22Rv1 (cell line): ENCODE data around the gene ARHGAP6.

Experiments
- H3K27ac ChIP-seq: fragments of 450-650 bp; 2 replicates; pipeline ENCODE4 v1.5.1; 2017
- CTCF ChIP-seq: fragments of 450-650 bp; IDR thresholded peaks from 2 replicates; pipeline ENCODE4 v1.5.1; 2017; ENCODE audit warnings: mild to moderate bottlenecking
- ZFX ChIP-seq: fragments of 450-650 bp; IDR thresholded peaks from 2 replicates; pipeline ENCODE4 v1.6.1; 2017; ENCODE audit warnings: antibody characterized with exemption, borderline replicate concordance

The ARHGAP6 gene

GRCh38 chrX:11406109-11406765 lies 259.5 kb downstream of the ARHGAP6 start:
- no peak overlapping the region for H3K27ac ChIP-seq

GRCh38 chrX:11403631-11404030 lies 262.1 kb downstream of the ARHGAP6 start:
- H3K27ac ChIP-seq = no peak overlapping the region
- TF ChIP-seq ZFX (no peak), CTCF (no peak)

More at GRCh38 chrX:11406109-11406765, 259.5 kb downstream of the ARHGAP6 start:
- TF ChIP-seq CTCF = no peak
- TF ChIP-seq ZFX = no peak

GRCh38 chrX:11401966-11402365 lies 263.8 kb downstream of the ARHGAP6 start:
- TF ChIP-seq ZFX (no peak), CTCF (no peak)
- H3K27ac ChIP-seq = no peak overlapping the region

GRCh38 chrX:11399489-11400094 lies 266.1 kb downstream of the ARHGAP6 start:
- no peak overlapping the region for H3K27ac ChIP-seq
- TF ChIP-seq ZFX (no peak), CTCF (no peak)

- H3K27ac ChIP-seq = no peak overlapping the region
- TF ChIP-seq ZFX (no peak), CTCF (no peak)
Observed at GRCh38 chrX:11398785-11399184, 266.9 kb downstream of the ARHGAP6 start.

- H3K27ac ChIP-seq = no peak overlapping the region
- TF ChIP-seq CTCF = no peak
- no peak for TF ChIP-seq ZFX
Observed at GRCh38 chrX:11398139-11398538, 267.6 kb downstream of the ARHGAP6 start.

GRCh38 chrX:11397680-11398079 lies 268.0 kb downstream of the ARHGAP6 start:
- no peak overlapping the region for H3K27ac ChIP-seq
- TF ChIP-seq CTCF = no peak
- TF ChIP-seq ZFX = no peak
